ENCODE data around the gene CD99L2.

DNA sequence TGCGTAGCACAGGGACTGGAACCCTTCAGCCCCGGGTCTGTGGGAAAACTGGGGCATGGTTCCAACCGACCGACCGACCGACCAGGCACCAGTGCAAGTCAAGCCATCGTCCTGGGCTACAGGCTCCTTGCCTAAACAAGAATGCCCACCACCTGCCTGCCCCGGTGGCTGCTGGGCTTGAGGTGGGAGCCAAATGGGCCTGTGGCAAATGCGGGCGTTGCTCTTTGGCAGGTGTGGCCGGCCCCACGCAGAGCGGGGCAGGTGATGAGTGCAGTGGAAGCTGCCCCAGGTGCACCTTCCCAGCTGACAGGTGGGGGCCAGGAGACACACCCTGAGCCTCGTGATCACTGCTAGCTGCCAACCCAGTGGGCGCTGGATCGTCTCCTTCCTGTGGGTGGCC lies 127.4 kb downstream of the CD99L2 start:
- TF ChIP-seq PATZ1 (CRISPR knock-in tag; IDR thresholded peaks at IDR 0.05; ENCODE audit: borderline replicate concordance), result no peak
- no peak for TF ChIP-seq ISL1 (CRISPR knock-in tag; IDR thresholded peaks at IDR 0.05)
- TF ChIP-seq POU6F1 (CRISPR knock-in tag; IDR thresholded peaks at IDR 0.05; ENCODE audit: borderline replicate concordance, low read depth), result no peak
- TF ChIP-seq ESRRG (CRISPR knock-in tag; IDR thresholded peaks at IDR 0.05), result no peak
- no peak for TF ChIP-seq CSRNP3 (CRISPR knock-in tag; IDR thresholded peaks at IDR 0.05)
- no peak for TF ChIP-seq ZFP30 (CRISPR knock-in tag; IDR thresholded peaks at IDR 0.05)
- no peak for TF ChIP-seq CSDC2 (CRISPR knock-in tag; IDR thresholded peaks at IDR 0.05)
- no peak for TF ChIP-seq BACH2 (CRISPR knock-in tag; IDR thresholded peaks at IDR 0.05; ENCODE audit: borderline replicate concordance)
- TF ChIP-seq ZNF565 (CRISPR knock-in tag; conservative IDR thresholded peaks at IDR 0.05; ENCODE audit: low read depth), result no peak
- no peak for TF ChIP-seq CREB5 (CRISPR knock-in tag; IDR thresholded peaks at IDR 0.05; ENCODE audit: low read depth)
